Heart left ventricle (tissue), 16 donors: Measurements from ENCODE around the gene OSMR. TPM values are rescaled to one million over a fixed set of nuclear protein-coding genes. Genes with fewer than 3 reads are reported as not detected.

Source experiments
- ATAC-seq, 4 donors: fragments of 200-7000 bp; cut with Tn5 transposase; one replicate each; pipeline ENCODE4 v1.9.1; 2020 to 2022; ENCODE audit warnings: moderate library complexity in 4 of 4, mild to moderate bottlenecking in 3 of 4, moderate number of reproducible peaks in 1 of 4
- DNase-seq, 5 donors: peaks; one replicate each; pipeline ENCODE4 v3.0.0-alpha.2; 2020
- H3K27ac ChIP-seq, 12 donors: fragments of 200-600 bp; sonication (generic) in 4 of 12; one replicate each; pipeline versions ENCODE4 v1.5.0 to v1.8.0; 2016 to 2022; ENCODE audit warnings: mild to moderate bottlenecking in 2 of 12
- H3K27me3 ChIP-seq, 9 donors: fragments of 200-600 bp; sonication (generic) in 2 of 9; one replicate each; pipeline versions ENCODE4 v1.5.1 to v1.8.0; 2016 to 2022; ENCODE audit warnings: mild to moderate bottlenecking in 3 of 9
- H3K36me3 ChIP-seq, 9 donors: fragments of 200-600 bp; sonication (generic) in 2 of 9; one replicate each; pipeline versions ENCODE4 v1.5.0 to v1.8.0; 2018 to 2022; ENCODE audit warnings: mild to moderate bottlenecking in 2 of 9
- H3K4me1 ChIP-seq, 12 donors: fragments of 200-600 bp; sonication (generic) in 4 of 12; one replicate each; pipeline versions ENCODE4 v1.5.0 to v1.8.0; 2016 to 2022; ENCODE audit warnings: mild to moderate bottlenecking in 3 of 12
- H3K4me3 ChIP-seq, 12 donors: fragments of 200-600 bp; sonication (generic) in 4 of 12; one replicate each; pipeline versions ENCODE4 v1.5.0 to v1.8.0; 2017 to 2022; ENCODE audit warnings: mild to moderate bottlenecking in 9 of 12, moderate library complexity in 4 of 12
- H3K9me3 ChIP-seq, 12 donors: fragments of 200-600 bp; sonication (generic) in 4 of 12; one replicate each; pipeline versions ENCODE4 v1.5.0 to v1.8.0; 2016 to 2022; ENCODE audit warnings: mild to moderate bottlenecking in 1 of 12
- POLR2A ChIP-seq, 2 donors: fragments of 450-650 bp; IDR thresholded peaks; one replicate each; pipeline ENCODE4 v1.6.1; 2017; ENCODE audit warnings: antibody characterized with exemption in 2 of 2, mild to moderate bottlenecking in 2 of 2, moderate library complexity in 2 of 2
- WGBS, 4 donors: extraction: QIAGEN DNeasy Blood & Tissue Kit in 2 of 4; methylation state at CpG; one replicate each; pipeline versions ENCODE4 v1.1.5 to v1.1.7; 2013 to 2018; 5-methylcytosine and 5-hydroxymethylcytosine counted together
- intact Hi-C, 10 donors: fragments of 100-400 bp; cut with DNase I; formaldehyde crosslinking; loops; one replicate each; pipeline versions ENCODE4 v1.11.1 to v1.14.2; 2022
- polyA plus RNA-seq, 2 donors: library from polyadenylated mRNA; stranded (reverse); fragments of 200-250 nt; gene quantifications; one replicate each; pipeline ENCODE4 v1.2.3, GENCODE V29; 2013
- total RNA-seq, 9 donors: library from RNA; depleted of rRNA in 2 of 9; stranded (reverse); fragments of >200 nt in 2 of 9; fragmentation: NEBNext Ultra II Directional in 3 of 9; extraction: Animal tissue kit (Norgen Biotek cat#: 25700) in 3 of 9; gene quantifications; one replicate each; pipeline versions ENCODE4 v1.1.0 to v1.2.4, GENCODE V29; 2016 to 2023
- TF ChIP-seq, protein P1 (sequence below), 12 donors: fragments of 200-600 bp; sonication (generic) in 4 of 12; IDR thresholded peaks; one replicate each; pipeline versions ENCODE4 v1.5.0 to v1.8.0; 2018 to 2022; ENCODE audit warnings: antibody characterized with exemption in 12 of 12, mild to moderate bottlenecking in 5 of 12
- donor health status: ischemic (EF 13 %, LVEDD 7.1; RV severe dilation, severe dysfunction).
- donor health status: healthy with polysubstance abuse.
- donor health status: DM: no; HTN: yes; CAD: no.
- donor health status: DM: no; HTN: no; CAD: no.
- donor health status: ischemic (EF 25% LVEDD 6.9; RV normal size, moderate dysfunction).
- donor health status: ischemic (EF 25% LVEDD 5.7; RV mildly dilated, moderate dysfunction).
- donor health status: healthy.
- donor health status: DM: yes; HTN: yes; CAD: no.
- donor health status: ischemic (EF 35%, LVEDD 5.7; RV mildly dilated, moderate dysfunction).
- donor health status: nonischemic (EF 11% LVEDD 7.7; RV severe dilation, severe dysfunction).
- donor health status: DM: yes; HTN: yes; CAD: no.
- donor health status: PGD.
- donor health status: ischemic (EF 29% LVEDD 5.4; RV normal size, mild dysfunction).
- donor health status: nonischemic (EF 23%, LVEDD 6.1; RV moderate dilation, normal function).

The OSMR gene
- total and polyA plus RNA-seq, 11 donors = 4.2 to 39.2 (median 12.0) TPM

DNA sequence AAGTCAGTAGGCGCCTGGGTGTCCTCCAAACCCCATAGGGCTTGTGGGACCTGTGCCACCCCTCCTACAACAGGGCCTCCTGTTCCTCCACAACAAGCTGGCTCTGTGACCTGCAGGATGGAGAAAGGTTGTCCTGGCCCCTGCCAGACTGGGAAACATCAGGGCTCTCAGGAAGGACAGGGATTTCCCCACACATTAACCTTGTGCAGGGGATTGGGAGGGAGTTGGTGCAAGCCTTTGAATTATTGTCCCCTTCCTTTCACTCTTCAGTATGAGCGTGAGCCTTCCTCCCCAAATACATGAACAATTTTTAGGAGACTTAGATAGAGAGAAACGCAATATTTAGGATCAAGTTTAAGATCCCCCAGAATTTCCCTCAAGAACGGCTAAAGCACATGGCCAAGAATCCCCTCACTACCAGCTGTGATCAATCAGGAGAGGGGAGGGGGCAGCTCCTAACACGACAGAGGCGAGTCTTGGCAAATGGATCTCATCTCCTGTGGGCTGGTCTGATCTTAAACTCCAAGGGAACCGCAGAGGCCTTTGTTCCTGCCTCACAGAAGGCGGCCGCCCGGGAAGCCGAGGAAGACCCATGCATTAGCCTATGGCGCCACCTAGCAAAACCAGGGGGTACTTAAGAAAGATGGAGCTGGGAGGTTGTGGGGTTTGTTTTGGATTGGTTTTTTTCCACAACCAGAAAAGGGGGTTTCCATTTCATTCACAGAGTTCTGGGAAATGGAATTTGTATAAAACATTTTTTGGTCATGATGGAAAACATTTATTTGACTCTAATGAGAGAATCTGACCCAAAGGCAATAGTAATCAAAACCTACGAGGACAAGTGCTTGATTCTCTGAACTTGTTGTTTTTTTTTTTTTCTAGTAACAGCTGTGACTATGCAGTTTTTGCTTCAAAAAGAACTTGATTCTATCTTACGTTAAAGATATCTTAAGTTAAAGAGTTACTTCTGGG lies 36.1 kb upstream of the OSMR start:
- peaks cover 0 to 6% (median 0%) of the 10 kb centered on the region in 9 donors for H3K27me3 ChIP-seq
- DNase-seq (peak; percentile 79 to 86 (median 85)), ATAC-seq (peak; percentile 76 to 92 (median 90))
- no peaks in the 10 kb centered on the region for H3K9me3 ChIP-seq
- TF ChIP-seq POLR2A (IDR thresholded peaks at IDR 0.05) = no peak
- TF ChIP-seq, protein P1, sequence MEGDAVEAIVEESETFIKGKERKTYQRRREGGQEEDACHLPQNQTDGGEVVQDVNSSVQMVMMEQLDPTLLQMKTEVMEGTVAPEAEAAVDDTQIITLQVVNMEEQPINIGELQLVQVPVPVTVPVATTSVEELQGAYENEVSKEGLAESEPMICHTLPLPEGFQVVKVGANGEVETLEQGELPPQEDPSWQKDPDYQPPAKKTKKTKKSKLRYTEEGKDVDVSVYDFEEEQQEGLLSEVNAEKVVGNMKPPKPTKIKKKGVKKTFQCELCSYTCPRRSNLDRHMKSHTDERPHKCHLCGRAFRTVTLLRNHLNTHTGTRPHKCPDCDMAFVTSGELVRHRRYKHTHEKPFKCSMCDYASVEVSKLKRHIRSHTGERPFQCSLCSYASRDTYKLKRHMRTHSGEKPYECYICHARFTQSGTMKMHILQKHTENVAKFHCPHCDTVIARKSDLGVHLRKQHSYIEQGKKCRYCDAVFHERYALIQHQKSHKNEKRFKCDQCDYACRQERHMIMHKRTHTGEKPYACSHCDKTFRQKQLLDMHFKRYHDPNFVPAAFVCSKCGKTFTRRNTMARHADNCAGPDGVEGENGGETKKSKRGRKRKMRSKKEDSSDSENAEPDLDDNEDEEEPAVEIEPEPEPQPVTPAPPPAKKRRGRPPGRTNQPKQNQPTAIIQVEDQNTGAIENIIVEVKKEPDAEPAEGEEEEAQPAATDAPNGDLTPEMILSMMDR (IDR thresholded peaks at IDR 0.05) = peak; percentile 72 to 93 (median 88)
- intact Hi-C loops = loop anchor here (1.0 to 10.0 kb wide), 15 partner anchors 125 to 605 kb away; partner anchors contain the start of gene LIFR (in 7 of the 10)
- H3K27ac ChIP-seq = peak overlapping the region in 7 of 12 donors; percentile 4 to 60 (median 40)
- H3K4me1 ChIP-seq = peaks cover 0 to 44% (median 16%) of the 10 kb centered on the region in 12 donors
- no peaks in the 10 kb centered on the region for H3K36me3 ChIP-seq
- WGBS, 4 donors = 26 to 29% (median 27%) methylated on average over 14 of the region's 14 CpGs
- no peak overlapping the region for H3K4me3 ChIP-seq

DNA sequence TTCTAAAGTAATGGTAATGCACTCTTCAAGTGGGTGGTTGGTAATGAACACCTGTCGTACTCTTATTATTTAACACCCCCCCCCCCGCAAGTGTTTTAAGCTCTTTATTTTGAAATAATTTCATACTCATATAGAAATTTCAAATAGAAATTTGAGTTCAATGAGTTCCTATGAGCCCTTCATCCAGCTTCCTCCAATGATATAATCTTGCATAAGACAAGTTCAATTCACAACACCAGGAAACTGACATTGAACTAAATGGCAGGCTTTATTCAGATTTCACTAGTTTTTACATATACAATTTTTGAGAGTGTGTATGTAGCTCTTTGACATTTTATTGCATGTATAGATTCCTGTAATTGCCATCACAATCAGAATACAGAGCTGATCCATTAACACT lies 30.9 kb upstream of the OSMR start:
- intact Hi-C loops = loop anchor here in 4 of 10 donors (5.0 to 10.0 kb wide), 5 partner anchors 143 to 610 kb away; no protein-coding TSS in a partner anchor
- no peak for ATAC-seq
- Histone ChIP-seq H3K9me3 (no peaks in the 10 kb centered on the region), H3K4me3 (no peak overlapping the region), H3K27me3 (peaks cover 0 to 6% (median 0%) of the 10 kb centered on the region in 9 donors), H3K4me1 (peaks cover 0 to 5% (median 0%) of the 10 kb centered on the region in 12 donors), H3K27ac (no peak overlapping the region), H3K36me3 (no peaks in the 10 kb centered on the region)
- TF ChIP-seq POLR2A (IDR thresholded peaks at IDR 0.05) = no peak
- TF ChIP-seq, protein P1 (IDR thresholded peaks at IDR 0.05) = no peak
- 92 to 99% (median 95%) methylated on average over 2 of the region's 2 CpGs for WGBS, 4 donors
- no peak for DNase-seq

DNA sequence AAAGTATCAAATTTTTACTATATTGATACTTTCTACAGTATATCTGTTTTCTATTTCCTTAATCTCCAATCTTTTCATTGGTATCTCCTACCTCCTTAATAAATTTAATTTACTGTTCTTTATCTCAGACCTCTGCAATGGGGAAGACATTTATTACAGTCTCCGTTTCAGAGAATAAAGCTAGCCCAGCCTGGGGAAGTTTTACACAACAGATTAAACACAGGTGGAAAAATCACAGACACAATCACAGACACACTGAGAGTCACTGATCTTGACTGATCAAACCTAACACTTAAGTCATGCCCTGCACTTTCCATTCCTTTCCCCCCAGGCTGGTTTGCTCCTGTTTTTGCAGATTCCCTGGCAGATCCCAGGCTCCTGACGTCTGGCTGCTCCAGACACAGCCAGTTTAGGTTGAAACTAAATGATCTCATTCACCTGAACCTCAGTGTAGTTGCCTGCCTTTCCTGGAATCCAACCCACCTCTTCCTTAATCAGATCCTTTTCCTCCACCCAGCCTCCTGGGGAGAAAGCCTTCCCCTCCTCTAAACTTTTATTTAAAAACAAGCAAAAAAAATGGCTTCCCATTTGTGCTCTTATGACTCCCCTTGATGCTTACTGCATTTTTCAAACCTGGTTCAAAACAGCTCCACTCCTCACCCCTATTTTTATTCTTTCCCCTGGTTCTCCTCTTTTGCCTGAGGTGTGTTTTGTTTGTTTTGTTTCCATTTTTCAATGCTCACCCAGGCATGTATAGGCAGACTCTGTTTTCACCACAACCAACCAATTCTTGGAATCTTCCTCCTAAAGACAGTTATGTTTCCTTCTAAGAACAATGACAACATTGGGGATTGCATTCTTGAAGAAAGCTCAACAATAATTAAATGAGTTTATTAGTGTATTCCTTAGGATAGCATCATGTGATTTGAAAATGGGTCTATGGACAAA lies 29.5 kb upstream of the OSMR start:
- Histone ChIP-seq H3K36me3 (peaks cover 0 to under 1% (median 0%) of the 10 kb centered on the region in 9 donors), H3K9me3 (no peaks in the 10 kb centered on the region), H3K4me1 (no peaks in the 10 kb centered on the region), H3K27me3 (peaks cover 0 to 6% (median 0%) of the 10 kb centered on the region in 9 donors), H3K4me3 (no peak overlapping the region), H3K27ac (no peak overlapping the region)
- intact Hi-C loops = loop anchor here in 1 of 10 donors (10.0 kb wide), 1 partner anchor 612 kb away; no protein-coding TSS in a partner anchor
- 54 to 79% (median 71%) methylated on average over 2 of the region's 2 CpGs for WGBS, 4 donors
- ATAC-seq = no peak
- DNase-seq = no peak
- TF ChIP-seq POLR2A (IDR thresholded peaks at IDR 0.05) = no peak
- TF ChIP-seq, protein P1 (IDR thresholded peaks at IDR 0.05) = no peak
